Stimulated activated CD4-positive, alpha-beta T cell treated with anti-CD3 and anti-CD28 coated beads, Interleukin-12 subunit alpha, Interleukin-12 subunit beta, amount 100 ng/mL, for 4 hours (primary cell): ENCODE results near the gene AAMP.
"Not testable (repeated sequence)": the region's sequence is repeated elsewhere in the genome, so short reads cannot be mapped to it uniquely, and the experiment has no call there.

ENCODE experiments used
- DNase-seq: peaks from one replicate; pipeline ENCODE4 v3.0.0-alpha.2; 2020

Gene AAMP

GRCh38 chr2:218269900-218270720 is at the start of gene AAMP, which contains the start of gene PNKD:
Gene AAMP, minus strand, starts transcription at chr2:218270137. Its CDS starts 51 bp downstream, at chr2:218270086.
Gene PNKD, plus strand, starts transcription at chr2:218270519. Its CDS starts 17 bp downstream, at chr2:218270536.
- DNase-seq: peak; percentile 100

- no peak for DNase-seq
These were observed 48.3 kb upstream of the AAMP start for GRCh38 chr2:218318241-218318640.

- no peak for DNase-seq
These were observed 47.9 kb upstream of the AAMP start for GRCh38 chr2:218317835-218318234.

DNA sequence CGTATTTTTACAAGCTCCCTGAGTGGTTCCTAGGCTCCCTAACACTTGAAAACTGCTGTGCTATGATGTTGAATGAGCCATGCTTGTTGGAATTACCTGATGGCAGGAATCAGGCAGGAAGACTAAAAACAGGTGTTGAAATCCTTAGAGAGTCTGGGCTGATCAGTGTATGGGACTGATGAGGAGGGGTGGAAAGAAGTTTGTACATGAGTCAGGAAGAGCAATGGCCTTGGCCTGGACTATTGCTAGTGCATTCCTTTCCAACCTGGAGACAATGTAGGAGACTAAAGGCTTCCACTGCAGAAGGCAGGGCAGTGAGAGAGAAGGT is 47.3 kb upstream of the AAMP start:
- DNase-seq: no peak

GRCh38 chr2:218315397-218315796 is 45.5 kb upstream of the AAMP start:
- no peak for DNase-seq

DNA sequence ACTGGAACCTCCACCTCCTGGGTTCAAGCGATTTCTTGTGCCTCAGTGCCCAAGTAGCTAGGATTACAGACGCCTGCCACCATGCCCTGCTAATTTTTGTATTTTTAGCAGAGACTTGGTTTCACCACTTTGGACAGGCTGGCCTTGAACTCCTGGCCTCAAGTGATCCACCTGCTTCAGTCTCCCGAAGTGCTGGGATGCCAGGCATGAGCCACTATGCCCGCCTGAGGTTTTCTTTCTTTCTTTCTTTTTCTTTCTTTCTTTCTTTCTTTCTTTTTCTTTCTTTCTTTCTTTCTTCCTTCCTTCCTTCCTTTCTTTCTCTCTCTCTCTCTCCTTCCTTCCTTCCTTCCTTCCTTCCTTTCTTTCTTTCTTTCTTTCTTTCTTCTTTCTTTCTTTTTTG is 44.8 kb upstream of the AAMP start:
- DNase-seq: not testable (repeated sequence)

GRCh38 chr2:218313356-218313755 is 43.4 kb upstream of the AAMP start:
- no peak for DNase-seq

- DNase-seq: no peak
These were observed 42.4 kb upstream of the AAMP start for GRCh38 chr2:218312267-218312756.

DNA sequence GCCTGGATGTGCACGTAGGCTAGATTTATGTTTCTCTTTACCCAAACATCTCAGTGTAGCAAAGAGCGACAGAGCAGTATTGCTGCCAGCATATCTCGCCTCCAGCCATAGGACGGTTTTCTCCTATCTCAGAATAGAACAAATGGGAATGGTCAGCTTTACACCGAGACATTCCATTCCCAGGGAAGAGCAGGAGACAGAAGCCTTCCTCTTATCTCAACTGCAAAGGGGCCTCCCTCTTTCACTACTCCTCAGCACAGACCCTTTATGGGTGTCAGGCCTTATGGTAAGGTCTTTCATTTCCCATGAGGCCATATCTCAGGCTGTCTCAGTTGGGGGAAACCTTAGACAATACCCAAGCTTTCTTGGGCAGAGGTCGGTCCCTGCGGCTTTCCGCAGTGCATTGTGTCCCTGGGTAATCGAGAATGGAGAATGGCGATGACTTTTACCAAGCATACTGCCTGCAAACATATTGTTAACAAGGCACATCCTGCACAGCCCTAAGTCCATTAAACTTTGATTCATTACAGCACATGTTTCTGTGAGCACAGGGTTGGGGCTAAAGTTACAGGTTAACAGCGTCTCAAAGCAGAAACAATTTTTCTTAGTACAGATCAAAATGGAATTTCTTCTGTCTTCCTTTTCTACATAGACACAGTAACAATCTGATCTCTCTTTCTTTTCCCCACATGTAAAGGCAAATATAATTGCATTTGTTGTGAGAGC is 41.8 kb upstream of the AAMP start:
- not testable (repeated sequence) for DNase-seq

GRCh38 chr2:218310853-218311540 is 41.1 kb upstream of the AAMP start:
- no peak for DNase-seq

- DNase-seq: no peak
These were observed 37.6 kb upstream of the AAMP start for GRCh38 chr2:218307415-218308090.

GRCh38 chr2:218306184-218306920 is 36.4 kb upstream of the AAMP start:
- DNase-seq: no peak

GRCh38 chr2:218305383-218305782 is 35.4 kb upstream of the AAMP start:
- no peak for DNase-seq

DNA sequence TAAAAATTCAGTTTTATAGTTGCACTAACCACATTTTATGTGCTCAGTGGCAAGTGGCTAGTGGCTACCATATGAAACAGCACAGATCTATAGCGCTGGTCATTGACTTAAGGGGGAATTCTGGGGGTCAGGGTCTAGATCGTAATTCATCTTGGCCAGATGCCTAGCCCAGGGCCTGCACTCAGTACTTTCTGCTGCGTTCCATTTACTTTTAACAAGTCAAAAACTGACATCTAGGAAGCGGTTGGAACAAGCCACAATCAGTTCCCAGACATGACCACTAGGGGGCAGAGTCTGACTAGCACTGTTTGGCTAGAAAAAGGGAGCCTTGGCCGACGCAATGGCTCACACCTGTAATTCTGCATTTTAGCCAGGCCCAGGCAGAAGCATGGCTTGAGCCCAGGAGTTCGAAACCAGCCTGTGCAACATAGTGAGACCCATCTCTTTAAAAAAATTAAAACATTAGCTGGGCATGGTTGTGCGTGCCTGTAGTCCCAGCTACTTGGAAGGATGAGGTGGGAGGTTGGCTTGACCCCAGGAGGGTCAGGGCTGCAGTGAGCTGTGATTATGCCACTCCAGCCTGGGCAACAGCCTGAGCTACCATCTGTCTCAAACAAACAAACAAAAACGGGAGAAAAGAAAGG is 31.4 kb upstream of the AAMP start:
- DNase-seq: peak; percentile 77

- DNase-seq: no peak
These were observed 30.2 kb upstream of the AAMP start for GRCh38 chr2:218300141-218300540.

DNA sequence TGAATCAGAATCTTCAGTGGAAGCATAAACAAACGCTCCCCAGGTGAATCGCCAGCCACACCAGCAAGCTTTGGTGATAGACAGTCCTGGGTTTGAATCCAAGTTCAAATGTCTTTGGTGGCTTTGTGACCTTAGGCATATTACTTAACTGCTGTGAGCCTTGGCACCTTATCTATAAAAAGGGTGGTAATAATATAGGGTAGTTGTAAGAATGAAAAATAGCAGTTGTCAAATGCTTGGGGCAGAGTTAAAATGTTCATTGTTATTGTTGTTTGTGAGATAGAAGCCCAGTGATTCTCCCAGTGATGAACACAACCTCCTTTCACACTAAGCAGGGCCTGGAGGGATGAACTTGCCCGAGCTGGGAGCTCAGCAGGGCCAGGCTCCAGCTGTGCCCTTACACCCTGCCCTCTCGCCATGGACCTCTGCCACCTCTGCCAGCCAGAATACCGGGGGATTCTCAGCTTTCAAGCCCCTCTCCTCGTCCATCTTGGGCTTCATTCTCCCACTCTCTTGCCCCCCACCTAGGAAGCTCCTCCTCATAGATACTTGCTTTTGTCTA is 28.5 kb upstream of the AAMP start:
- DNase-seq: no peak

DNA sequence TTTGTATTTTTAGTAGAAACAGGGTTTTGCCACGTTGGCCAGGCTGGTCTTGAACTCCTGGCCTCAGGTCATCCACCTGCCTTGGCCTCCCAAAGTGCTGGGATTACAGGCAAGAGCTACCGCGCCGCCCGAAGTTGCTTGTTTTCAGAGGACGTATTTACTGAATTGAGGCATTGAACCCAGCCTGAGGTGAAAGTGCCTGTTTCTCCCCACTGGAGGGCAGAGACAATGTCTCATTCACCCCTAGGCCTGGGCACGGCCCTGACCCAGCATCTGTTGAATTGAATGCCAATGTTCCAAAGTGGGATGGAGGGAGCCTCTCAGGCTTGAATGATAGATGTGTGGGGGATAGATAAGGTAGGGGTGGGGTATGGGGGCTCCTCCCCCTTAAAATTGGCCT is 26.9 kb upstream of the AAMP start:
- no peak for DNase-seq

- DNase-seq: no peak
These were observed 26.3 kb upstream of the AAMP start for GRCh38 chr2:218296200-218296599.

DNA sequence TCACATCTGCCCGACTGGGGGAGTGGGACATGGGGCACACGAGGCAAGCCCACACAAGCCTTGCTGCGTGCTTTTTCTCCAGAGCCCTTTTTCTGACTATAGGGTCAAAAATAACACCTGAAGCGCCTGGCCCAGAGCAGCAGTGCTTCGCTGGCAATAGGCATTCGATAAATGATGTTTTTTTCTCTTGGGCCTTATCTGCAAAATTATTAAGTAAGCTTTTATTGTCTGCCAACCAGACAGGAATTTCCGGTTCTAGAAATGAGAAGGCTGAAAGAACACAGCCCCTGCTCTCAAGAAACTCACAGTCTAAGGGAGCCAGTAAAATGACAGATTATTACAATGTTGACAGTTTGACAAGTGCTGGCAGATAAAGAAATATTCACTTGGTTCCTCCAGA is 25.1 kb upstream of the AAMP start:
- no peak for DNase-seq

- no peak for DNase-seq
These were observed 24.6 kb upstream of the AAMP start for GRCh38 chr2:218294430-218295022.
